Embryonic facial prominence (tissue), 1 donor: ENCODE data around the gene SRGN.

Source experiments
- DNase-seq: peaks from one replicate; pipeline ENCODE4 v3.0.0-alpha.2; 2016; ENCODE audit errors: extremely low spot score

The SRGN gene

DNA sequence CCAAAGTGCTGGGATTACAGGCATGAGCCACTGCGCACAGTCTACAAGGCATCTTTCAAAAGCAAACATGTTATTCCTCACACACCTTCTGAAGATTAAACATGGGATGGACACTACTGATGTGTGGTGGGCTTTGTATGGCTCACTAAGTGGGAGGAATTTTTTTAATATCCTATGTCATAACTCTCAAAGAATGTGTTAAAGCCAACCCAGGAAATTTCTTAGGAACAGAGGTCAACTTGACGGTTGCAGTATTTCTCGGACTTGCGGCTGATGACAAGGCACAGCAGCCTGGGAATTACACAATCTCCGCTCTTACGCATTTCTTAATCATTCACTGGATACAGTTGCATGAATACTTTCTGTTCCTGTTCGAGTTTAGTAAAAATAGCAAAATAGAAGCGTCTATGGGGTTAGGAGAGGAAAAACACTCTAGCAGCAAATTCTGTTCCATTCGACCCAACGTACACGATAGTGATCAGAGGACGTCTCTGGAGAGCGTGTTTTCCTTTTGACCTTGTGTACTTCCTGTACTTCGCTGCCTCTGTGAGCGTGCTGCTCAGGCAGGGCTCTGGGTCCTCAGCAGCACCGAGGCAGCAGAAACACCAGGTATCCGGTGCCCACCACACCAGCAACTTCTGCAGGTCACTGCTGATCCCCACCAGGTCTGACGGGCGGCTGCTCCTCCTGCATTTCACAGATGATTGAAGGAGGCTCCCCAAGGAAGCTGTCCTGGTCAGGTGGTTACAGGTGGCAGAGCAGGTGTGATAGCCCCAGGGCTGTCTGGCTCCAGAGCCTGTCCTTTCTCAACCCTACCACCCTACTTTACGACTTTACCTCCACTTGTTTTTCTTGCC is 26.4 kb upstream of the SRGN start:
- no peak for DNase-seq

- no peak for DNase-seq
Observed at GRCh38 chr10:69062901-69063300, 25.0 kb upstream of the SRGN start.

GRCh38 chr10:69064762-69065328 is 23.1 kb upstream of the SRGN start:
- DNase-seq: no peak

DNA sequence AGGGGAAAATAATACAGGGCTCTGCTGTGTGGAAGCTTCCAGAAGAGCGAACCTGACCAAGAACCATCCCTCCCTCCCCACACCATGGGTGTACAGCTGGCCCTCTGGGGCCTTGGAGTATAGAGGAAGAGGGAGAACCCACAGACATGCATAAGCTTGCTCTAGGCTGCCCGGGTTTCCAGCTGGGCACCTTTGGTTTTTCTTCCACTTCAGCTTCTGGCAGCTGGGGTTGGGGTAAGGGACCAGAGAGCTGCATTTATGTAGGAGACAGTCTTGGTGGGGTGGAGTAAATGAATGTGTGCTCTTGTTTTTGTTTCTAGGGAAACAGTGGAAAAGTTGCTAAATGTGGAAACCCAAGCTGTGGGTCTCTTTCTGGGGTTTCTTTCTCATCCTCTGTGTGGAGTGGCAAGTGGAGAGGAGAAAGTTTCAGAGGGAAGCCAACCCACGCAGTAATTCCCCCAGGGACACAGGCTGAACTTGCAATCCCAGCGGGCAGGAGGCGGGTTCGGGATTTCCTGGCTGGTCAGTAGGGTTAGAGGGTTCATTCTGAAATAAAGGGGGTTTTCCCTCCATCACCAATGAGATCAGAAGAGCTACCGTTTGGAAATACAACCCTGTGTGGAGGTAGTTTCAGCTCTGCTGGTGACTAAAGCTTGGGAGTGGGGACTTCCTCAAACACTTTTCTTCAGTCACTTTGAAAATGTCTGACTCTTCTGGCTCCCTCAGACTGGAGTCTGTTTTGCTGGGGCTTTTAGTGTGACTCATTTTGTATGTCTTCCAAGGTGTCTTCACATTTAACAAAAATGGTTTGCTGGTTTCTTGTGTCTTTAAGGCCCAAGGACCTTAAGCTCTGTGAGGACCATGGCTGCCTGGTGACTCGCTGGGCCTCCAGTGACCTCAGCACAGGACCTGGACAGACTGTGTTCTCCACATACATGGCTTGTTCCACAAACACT is 22.2 kb upstream of the SRGN start:
- DNase-seq: no peak

DNA sequence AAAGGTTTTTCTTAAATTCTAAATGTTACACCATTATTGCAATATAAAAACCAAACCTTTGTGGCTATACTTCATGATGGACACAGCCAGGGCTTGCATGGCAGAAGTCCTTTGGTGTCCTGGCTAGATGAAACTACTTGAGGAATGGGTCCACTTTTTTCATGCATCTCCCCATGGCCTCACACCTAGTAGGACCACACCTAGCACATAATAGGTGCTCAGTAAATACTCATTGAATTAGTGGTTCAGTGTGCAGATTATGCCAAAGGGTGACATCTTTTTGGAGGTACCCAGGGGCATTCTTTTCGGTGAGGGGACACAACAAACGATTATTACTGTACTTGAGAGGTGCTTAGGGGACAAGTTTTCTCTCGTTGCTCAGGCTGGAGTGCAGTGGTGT is 20.7 kb upstream of the SRGN start:
- DNase-seq: no peak

- DNase-seq: no peak
Observed at GRCh38 chr10:69068549-69068948, 19.4 kb upstream of the SRGN start.

GRCh38 chr10:69069090-69070042 is 18.5 kb upstream of the SRGN start:
- no peak for DNase-seq

DNA sequence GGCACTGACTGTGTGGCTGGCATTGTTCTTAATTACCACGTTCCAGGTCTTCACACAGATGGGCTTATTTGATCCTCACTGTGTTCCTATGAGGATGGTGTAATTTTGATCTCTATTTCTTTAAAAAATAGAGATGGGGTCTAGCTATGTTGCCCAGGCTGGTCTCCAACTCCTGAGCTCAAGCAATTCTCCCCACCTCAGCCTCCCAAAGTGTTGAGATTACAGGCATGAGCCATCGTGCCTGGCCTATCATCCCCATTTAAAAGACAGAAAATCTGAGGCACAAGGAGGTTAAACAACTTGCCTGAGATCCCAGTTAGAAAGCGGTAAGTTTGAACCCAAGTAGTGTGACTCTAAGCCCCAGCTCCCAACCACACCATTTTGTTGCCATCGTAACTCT is 17.0 kb upstream of the SRGN start:
- no peak for DNase-seq

DNA sequence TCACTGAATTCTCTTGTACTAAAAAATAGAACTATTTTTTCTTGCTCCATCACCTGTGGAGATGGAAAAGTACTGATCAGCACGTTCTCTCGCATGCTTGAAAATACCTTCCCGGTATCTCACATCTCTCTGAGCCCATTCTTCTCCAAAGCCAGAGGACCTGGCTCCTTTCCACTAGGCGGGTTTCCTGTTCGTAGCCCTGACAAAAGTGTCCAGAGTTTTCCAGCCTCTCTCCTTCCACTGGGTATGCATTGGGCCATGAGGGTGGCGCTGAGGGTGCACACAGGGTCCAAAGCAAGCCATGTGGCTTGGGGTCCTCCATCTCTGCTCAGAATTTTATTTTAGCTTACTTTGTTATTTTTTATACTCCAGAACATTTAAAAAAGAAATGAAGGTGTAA is 16.3 kb upstream of the SRGN start:
- DNase-seq: no peak

GRCh38 chr10:69073026-69073425 is 14.9 kb upstream of the SRGN start:
- DNase-seq: no peak

DNA sequence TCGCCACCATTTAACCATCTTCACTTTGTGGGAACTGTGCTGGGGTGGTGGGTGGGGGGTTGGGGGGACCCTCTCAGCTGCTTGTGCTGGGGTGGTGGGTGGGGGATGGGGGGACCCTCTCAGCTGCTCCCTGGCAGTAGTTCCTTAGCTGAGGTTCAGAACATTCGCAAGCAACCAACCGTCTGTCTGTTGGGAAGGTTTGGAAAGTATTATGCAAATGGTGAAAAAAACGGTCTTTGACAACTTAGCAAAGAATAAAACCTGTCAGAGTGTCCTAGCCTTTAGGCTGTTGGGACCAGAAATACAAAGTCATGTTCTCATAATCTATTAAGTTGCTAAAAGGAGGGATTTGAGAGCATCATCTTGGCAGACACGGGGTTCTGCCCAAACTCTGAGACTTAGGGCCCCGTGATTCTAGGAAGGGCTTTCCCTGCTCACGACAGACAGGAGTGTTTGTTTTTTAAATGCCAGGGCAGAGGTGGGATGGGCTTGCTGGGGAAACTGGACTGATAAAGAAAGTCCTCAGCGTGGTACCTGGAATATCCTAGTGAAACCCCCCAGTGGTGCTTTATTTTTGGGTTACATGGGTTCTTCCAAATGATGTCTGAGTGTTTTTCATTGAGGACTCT is 14.1 kb upstream of the SRGN start:
- no peak for DNase-seq

DNA sequence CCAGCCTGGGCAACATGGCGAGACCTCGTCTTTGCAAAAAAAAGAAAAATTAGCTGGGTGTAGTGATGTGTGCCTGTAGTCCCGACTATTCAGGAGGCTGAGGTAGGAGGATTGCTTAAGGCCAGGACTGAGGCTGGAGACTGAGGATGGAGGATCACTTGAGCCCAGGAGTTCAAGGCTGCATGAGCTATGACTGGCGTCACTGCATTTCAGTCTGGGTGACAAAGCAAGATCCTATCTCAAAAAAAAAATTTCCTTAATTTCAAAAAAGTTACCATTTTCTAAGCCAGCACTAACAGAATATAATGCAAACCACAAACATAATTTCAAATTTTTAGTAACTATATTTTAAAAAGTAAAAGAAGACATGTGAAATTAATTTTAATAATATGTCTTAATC is 13.4 kb upstream of the SRGN start:
- DNase-seq: no peak

- no peak for DNase-seq
Observed at GRCh38 chr10:69075431-69075830, 12.5 kb upstream of the SRGN start.

DNA sequence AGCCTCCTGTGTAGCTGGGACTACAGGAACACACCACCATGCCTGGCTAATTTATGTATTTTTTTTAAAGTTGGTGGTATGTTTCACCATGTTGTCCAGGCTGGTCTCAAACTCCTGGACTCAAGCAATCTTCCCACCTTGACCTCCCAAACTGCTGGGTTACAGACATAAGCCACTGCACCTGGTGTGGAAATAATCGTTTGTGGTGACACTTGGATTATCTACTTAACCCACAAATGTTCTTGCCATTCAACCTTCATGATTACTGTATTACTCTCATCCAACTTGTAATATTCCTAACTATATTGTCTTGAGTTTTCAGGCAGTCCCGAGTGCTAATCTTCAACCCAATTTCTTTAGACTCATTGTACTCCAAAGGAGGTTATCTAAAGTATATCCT is 9.6 kb upstream of the SRGN start:
- no peak for DNase-seq

GRCh38 chr10:69080226-69080625 is 7.7 kb upstream of the SRGN start:
- DNase-seq: no peak

DNA sequence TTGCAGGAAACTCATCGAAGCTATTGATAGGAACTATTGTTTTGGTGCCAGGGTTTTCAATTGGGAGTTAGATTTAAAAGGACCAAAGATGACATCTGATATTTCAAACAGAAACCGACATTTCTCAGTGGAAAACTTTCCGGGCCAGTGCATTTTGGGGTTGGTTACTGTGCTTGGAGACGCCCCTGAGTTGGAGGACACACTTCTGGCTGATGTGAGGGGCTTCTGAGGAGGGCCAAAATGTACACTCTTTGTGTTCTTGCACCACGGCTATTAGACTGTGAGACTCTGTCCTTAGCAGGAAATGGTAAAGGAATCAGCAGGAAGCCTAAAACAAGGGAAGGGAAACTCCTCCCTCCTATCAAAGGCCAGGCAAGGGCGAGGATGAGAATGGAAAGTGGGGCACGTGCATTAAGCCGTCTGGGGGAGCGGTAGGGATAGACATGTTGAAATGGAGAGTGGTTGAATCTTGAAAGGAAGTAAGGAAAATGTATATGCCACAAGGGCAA is 1.8 kb upstream of the SRGN start:
- no peak for DNase-seq

- DNase-seq: no peak
Observed at GRCh38 chr10:69088471-69088769, 517 bp downstream of the SRGN start.

- no peak for DNase-seq
Observed at GRCh38 chr10:69088801-69089501, 1.0 kb downstream of the SRGN start.

DNA sequence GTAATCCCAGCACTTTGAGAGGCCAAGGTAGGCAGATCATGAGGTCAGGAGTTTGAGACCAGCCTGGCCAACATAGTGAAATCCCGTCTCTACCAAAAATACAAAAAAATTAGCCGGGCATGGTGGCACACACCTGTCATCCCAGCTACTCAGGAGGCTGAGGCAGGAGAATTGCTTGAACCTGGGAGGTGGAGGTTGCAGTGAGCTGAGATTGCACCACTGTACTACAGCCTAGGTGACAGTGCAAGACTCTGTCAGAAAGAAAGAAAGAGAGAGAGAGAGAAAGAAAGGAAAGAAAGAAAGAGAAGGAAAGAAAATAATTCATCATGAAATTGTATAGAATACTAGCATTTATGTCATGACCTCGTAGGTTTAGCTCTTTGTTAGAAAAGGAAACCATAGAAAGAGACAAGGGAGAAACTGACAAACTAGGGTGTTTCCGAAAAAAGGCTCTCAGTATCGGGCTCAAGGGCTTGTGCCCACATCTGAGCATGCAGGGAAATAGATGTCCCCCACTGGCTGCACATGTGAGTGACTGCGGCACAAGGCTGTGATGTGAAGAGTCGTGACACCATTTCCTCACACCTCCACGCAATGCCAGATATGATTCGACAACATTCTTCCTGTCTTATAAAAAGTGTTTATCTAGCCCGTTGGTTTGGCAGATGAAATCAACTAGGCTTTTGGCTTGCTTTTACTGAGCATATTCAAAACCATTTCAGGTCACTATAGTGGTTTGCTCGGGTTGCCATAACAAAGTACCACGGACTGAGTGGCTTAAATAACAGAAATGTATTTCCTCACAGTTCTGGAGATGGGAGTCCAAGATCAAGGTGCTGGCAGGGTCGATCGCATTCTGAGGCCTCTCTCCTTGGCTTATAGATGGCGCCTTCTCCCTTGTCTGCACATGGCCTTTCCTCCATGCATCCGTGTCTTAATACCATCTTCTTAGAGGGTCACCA is 2.0 kb downstream of the SRGN start:
- DNase-seq: no peak
